ENCODE results near the gene SYT6. TPM values are rescaled to one million over a fixed set of nuclear protein-coding genes. Genes with fewer than 3 reads are reported as not detected.
"Not testable (repeated sequence)": the region's sequence is repeated elsewhere in the genome, so short reads cannot be mapped to it uniquely, and the experiment has no call there.

Gene SYT6
- total RNA-seq, 1 experiment from 2014 or later = not detected

GRCh38 chr1:114061121-114061830 is 92.4 kb downstream of the SYT6 start:
- no peak overlapping the region for H3K4me3 ChIP-seq (replicated peaks in 1 of 2; ENCODE audit: low read depth in 1 of 2, low read length in 2 of 2)

GRCh38 chr1:114058236-114058635 is 95.4 kb downstream of the SYT6 start:
- H2AFZ ChIP-seq (ENCODE audit: low read depth, low read length, poor library complexity, severe bottlenecking); H3K27me3 ChIP-seq (ENCODE audit: insufficient read depth, low read length); H3K4me2 ChIP-seq (ENCODE audit: low read length); CTCF ChIA-PET; H3K9me3 ChIP-seq (ENCODE audit: control insufficient read depth in 1 of 2, insufficient read depth in 1 of 2, low read depth in 1 of 2, low read length in 2 of 2); intact Hi-C loops (cut with micrococcal nuclease); H3K36me3 ChIP-seq (ENCODE audit: control insufficient read depth in 1 of 2, insufficient read depth in 2 of 2, low read length in 2 of 2); H3K9ac ChIP-seq (ENCODE audit: low read length); H3K27ac ChIP-seq (ENCODE audit: low read depth, low read length); BruUV-seq (replicated peaks); H3K4me1 ChIP-seq (ENCODE audit: control insufficient read depth in 1 of 2, insufficient read depth in 2 of 2, low read length in 2 of 2); H3K9me2 ChIP-seq (ENCODE audit: insufficient read depth); RAD21 ChIA-PET (ENCODE audit: low non-redundant PET in 1 of 2, low total read pairs in 2 of 2, uncharacterized antibody in 2 of 2, unreplicated experiment in 2 of 2); POLR2A ChIA-PET; H4K20me1 ChIP-seq (ENCODE audit: insufficient read depth); H3K4me3 ChIP-seq (replicated peaks in 1 of 2; ENCODE audit: low read depth in 1 of 2, low read length in 2 of 2); DNase-seq (ENCODE audit: low read depth, low spot score); H3K79me2 ChIP-seq (ENCODE audit: insufficient read depth, low read length); ATAC-seq: not testable (repeated sequence)

More at GRCh38 chr1:114061121-114061830, 92.4 kb downstream of the SYT6 start:
- Histone ChIP-seq H3K4me2 (ENCODE audit: low read length) (no peak overlapping the region), H3K27me3 (ENCODE audit: insufficient read depth, low read length) (no peaks in the 10 kb centered on the region), H3K4me1 (ENCODE audit: control insufficient read depth in 1 of 2, insufficient read depth in 2 of 2, low read length in 2 of 2) (no peaks in the 10 kb centered on the region), H4K20me1 (ENCODE audit: insufficient read depth) (no peaks in the 10 kb centered on the region), H2AFZ (ENCODE audit: low read depth, low read length, poor library complexity, severe bottlenecking) (no peak overlapping the region), H3K27ac (ENCODE audit: low read depth, low read length) (no peak overlapping the region), H3K9me2 (ENCODE audit: insufficient read depth) (no peaks in the 10 kb centered on the region), H3K9ac (ENCODE audit: low read length) (no peak overlapping the region), H3K9me3 (ENCODE audit: control insufficient read depth in 1 of 2, insufficient read depth in 1 of 2, low read depth in 1 of 2, low read length in 2 of 2) (no peaks in the 10 kb centered on the region), H3K79me2 (ENCODE audit: insufficient read depth, low read length) (no peaks in the 10 kb centered on the region), H3K36me3 (ENCODE audit: control insufficient read depth in 1 of 2, insufficient read depth in 2 of 2, low read length in 2 of 2) (no peaks in the 10 kb centered on the region)
- DNase-seq (ENCODE audit: low read depth, low spot score) (no peak), ATAC-seq (no peak)
- no peak for TF ChIP-seq ZNF274 (IDR thresholded peaks at IDR 0.05; ENCODE audit: low read depth, low read length)
- no peak for TF ChIP-seq ZFX (IDR thresholded peaks at IDR 0.05)
- no peak for TF ChIP-seq EZH2 (IDR thresholded peaks at IDR 0.05)
- TF ChIP-seq, protein P1, sequence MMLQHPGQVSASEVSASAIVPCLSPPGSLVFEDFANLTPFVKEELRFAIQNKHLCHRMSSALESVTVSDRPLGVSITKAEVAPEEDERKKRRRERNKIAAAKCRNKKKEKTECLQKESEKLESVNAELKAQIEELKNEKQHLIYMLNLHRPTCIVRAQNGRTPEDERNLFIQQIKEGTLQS (IDR thresholded peaks at IDR 0.05) = no peak
- no peak for TF ChIP-seq SIN3A (IDR thresholded peaks at IDR 0.05; ENCODE audit: low read depth)
- no peak for TF ChIP-seq EGR1 (IDR thresholded peaks at IDR 0.05; ENCODE audit: low read depth)
- no peak for TF ChIP-seq JUND (IDR thresholded peaks at IDR 0.05)
- no peak for TF ChIP-seq ELF1 (IDR thresholded peaks at IDR 0.05; ENCODE audit: borderline replicate concordance, low read depth)
- TF ChIP-seq POLR2AphosphoS5 (IDR thresholded peaks at IDR 0.05; ENCODE audit: low read depth, low read length) = no peak
- no peak for TF ChIP-seq YY1 (IDR thresholded peaks at IDR 0.05; ENCODE audit: extremely low read depth, insufficient replicate concordance, low read depth, low read length)
- ChIA-PET POLR2A (no interaction called here), RAD21 (ENCODE audit: low non-redundant PET in 1 of 2, low total read pairs in 2 of 2, uncharacterized antibody in 2 of 2, unreplicated experiment in 2 of 2) (no interaction called here), CTCF (no interaction called here)
- intact Hi-C loops (cut with micrococcal nuclease) = no loop called here
- no TSS peak for BruUV-seq (replicated peaks)
